ENCODE data around the gene ASB5.
"Not testable (repeated sequence)": the region's sequence is repeated elsewhere in the genome, so short reads cannot be mapped to it uniquely, and the experiment has no call there.

ASB5 gene

DNA sequence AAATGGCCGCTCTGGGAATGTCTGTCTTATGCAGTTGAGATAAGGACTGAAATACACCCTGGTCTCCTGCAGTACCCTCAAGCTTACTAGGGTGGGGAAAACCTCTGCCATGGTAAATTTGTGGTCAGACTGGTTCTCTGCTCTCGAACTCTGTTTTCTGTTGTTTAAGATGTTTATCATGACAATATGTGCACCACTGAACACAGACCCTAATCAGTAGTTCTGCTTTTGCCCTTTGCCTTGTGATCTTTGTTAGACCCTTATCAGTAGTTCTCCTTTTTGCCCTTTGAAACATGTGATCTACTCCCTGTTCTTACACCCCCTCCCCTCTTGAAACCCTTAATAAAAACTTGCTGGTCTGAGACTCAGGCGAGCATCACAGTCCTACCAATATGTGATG lies 56.7 kb downstream of the ASB5 start:
- DNase-seq = not testable (repeated sequence)

DNA sequence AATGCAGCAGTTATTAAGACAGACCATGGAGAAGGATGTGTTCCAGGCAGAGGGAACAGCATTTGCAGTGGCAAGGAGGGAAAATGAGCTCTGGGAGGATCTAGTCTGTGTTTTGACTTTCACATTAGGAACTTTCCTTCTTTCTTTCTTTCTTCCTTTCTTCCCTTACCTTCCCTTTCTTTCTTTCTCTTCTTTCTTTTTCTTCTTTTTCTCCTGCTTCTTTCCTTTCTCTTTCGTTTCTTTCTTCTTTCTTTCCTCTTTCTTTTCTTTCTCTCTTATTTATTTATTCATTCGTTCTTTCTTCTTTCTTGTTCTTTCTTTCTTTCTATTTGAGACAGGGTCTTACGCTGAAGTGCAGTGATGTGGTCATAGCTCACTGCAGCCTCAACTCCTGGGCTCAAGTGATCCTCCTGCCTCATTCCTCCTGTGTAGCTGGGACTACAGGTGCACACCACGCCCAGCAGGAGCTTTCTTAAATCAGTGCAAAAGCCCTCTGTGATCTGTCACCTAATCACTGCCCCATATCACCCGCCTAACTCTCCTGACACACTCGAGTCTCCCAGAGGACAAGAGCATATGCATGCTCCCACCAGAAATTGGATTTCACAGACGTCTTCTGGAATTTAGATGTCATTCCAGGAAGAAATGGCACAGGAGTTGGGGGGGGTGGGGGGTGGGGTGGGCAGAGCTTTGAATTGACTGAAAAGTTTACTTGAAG lies 58.3 kb downstream of the ASB5 start:
- DNase-seq = no peak

GRCh38 chr4:176210101-176210500 lies 58.9 kb downstream of the ASB5 start:
- DNase-seq = no peak

DNA sequence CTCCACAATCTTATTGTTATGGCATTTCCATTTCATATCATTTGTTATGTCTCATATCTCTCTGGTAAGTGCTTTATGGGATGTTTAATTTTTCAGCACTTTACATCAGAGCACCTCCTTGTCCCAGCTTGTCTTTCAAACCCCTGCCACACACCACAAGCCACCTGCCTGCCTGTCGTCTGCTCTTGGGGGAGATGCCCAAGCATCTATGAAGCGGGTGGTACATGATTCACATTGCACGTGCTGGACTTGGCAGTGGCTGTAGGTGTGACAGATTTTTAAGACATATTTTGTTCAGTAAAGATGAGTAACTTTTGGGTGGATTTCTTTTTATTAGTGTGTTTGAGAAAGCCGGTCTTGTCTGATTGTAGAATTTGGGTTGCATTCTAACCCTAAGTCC lies 59.5 kb downstream of the ASB5 start:
- DNase-seq = no peak

DNA sequence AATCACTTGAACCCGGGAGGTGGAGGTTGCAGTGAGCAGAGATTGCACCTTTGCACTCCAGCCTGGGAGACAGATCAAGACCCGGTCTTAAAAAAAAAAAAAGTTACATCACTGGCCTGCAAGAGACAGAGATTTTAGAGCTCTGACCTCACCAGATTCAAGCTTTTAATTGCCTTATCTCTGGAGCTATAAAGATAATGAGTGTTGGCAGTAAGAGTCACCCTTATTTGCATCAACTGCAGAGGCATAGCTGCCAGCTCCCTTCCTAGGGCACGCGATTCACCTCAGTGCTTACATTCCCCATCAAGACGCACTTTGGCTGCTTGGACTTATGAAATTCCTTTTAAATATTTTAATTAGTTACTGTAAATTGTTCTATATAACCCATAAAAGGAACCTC lies 61.2 kb downstream of the ASB5 start:
- DNase-seq = no peak

DNA sequence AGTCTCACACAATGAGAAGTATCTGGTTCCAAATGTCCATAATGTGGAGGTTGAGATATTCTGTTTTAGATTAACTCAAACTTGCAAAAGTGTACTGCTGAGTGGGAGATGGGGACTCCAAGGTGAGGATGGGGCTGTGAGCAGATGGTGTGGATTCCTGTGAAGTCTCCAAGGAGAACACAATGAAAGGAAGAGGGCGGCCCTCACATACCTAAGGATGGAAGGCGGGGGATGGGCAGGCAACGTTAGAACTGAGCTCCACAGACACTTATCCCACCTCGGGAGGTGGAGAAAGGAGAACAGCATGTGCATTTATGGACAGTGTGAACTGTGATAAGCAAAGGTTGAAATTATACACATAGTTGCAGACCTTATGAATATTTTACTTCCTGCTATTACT lies 63.7 kb downstream of the ASB5 start:
- no peak for DNase-seq

DNA sequence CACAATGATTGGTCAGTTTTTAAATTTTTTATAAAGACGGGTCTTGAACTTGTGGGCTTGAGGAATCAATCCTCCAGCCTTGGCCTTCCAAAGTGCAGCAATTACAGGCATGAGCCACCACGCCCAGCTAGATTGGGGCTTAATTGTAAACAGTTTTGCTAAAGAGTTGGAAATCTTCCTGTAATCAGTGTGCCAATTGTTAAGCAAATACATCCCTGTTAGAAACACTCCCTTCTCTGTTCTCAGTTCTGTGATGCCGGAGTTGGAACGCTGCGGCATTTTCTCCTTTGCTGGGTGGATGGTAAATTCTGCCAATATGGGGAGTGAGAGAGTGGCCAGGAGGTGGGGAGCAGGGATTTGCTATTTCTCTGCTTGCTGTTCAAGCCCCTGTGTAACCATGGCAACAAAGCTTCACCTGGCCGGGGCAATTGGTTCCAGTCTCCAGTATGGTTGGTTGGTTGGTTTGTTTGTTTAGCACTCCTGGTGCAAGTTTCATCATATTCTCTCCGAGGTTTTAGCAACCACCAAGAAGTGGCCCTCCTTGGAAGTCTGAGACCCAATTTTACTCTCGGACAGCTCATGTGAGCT lies 70.6 kb downstream of the ASB5 start:
- no peak for DNase-seq

- peak; percentile 93 to 94 for DNase-seq
These were observed 73.6 kb downstream of the ASB5 start, which contains the start of gene SPATA4 for GRCh38 chr4:176195184-176195978. SPATA4 (minus strand) TSS chr4:176195585; CDS start chr4:176195562, 23 bp downstream.

- peak; percentile 9 to 20 for DNase-seq
These were observed 75.1 kb downstream of the ASB5 start for GRCh38 chr4:176193938-176194337.

DNA sequence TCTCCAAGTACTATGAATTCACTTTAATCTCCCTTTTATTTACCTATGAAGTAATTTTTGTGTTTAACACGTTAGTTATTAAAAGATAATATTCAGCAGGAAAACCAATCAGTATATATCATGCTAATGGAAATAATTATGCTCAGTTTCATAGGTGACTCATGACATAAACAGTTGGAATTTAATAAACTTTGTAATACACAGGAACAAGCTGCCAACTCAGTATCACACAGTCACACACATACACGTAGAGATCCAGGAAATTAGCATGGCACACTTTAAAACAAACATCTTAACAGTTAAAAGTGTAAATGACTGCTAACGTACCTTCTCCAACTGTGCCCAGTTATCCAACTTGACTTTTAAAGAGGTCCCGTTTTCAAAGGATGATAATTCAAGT lies 75.9 kb downstream of the ASB5 start:
- no peak for DNase-seq

GRCh38 chr4:176191974-176192373 lies 77.0 kb downstream of the ASB5 start:
- DNase-seq = no peak

GRCh38 chr4:176189891-176190795 lies 78.9 kb downstream of the ASB5 start:
- DNase-seq = no peak

DNA sequence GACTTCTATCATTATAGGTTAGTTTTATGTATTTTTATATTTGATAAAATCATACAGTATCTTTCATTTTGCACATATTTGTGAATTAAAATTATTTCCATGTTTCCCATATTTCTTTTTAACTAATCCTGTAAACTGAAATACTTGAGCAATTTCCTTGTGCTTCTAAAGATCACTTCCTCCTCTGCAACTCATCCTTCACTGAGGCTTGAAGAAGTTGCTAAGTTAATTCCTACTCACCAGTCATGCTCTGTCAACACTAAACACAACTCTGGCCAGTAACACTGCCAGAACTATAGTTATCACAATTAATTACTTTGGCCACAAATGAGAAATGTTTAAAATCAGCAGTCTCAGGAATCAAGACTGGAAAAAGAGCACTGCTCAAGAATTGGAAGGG lies 80.4 kb downstream of the ASB5 start:
- DNase-seq = no peak

GRCh38 chr4:176187624-176188023 lies 81.4 kb downstream of the ASB5 start:
- no peak for DNase-seq

DNA sequence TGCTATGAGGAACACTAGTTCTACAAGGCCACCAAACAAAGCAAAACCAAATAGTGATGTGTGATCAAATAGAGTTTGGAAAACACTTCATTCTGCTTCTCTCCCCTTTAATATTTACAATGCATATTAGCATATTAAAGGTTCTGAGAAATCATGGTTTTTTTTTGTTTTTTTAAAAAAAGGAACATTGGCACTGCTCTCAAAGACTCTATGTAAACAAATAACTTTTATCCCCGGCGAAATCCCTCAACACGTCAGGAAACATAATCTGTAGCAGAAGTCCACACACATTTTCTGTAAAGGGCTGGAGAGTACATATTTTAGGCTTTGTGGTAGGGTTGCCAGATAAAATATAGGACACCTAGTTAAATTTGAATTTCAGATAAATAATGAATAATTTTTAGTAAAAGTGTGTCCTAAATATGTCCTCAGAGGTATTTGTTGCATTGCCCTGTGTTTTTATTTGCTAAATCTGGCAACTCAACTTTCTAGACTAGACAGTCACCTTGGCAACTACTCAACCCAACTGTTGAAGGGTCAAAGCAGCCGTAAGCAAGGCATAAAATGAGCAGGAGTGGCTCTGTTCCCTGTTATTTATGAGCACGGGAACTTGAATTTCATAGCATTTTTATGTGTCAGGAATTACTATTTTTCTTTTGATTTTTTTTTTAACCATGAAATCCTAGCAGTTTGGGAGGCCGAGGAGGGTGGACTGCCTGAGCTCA lies 82.2 kb downstream of the ASB5 start:
- DNase-seq = no peak

DNA sequence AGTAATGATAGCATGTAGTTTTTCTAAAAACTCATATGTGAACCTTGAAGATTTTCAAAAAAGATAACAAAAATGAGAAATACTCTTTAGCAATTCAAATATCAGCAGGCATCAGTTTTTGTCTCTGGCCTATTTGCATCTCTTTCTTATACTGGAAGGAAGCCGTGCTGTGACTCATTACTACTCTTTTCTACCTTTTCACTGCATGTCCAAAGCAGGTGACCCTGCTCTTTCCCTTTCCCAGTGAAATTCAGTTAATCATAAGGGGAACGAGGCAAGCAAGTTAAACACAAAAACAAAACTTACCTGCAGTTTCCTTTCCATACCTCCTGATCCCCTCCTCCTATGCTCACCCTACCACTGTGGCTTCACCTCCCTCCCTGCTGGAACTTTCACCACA lies 83.0 kb downstream of the ASB5 start:
- DNase-seq = no peak

- DNase-seq = no peak
These were observed 84.0 kb downstream of the ASB5 start for GRCh38 chr4:176185051-176185450.

Measured in activated CD4-positive, alpha-beta T cell treated with anti-CD3 and anti-CD28 coated beads for 4 hours (primary cell).